Left hindlimb (tissue), 1 donor: ENCODE data around the gene SH3GL1.
A peak's percentile ranks its signal among the peaks of the same experiment; 100 is the strongest.

Source experiments
- DNase-seq: peaks from one replicate; pipeline ENCODE4 v3.0.0-alpha.2; 2018

Gene SH3GL1

GRCh38 chr19:4431808-4432674 lies 31.7 kb upstream of the SH3GL1 start:
- no peak for DNase-seq

GRCh38 chr19:4431296-4431695 lies 30.9 kb upstream of the SH3GL1 start:
- no peak for DNase-seq

- no peak for DNase-seq
Measured at GRCh38 chr19:4430760-4431159, 30.4 kb upstream of the SH3GL1 start.

- no peak for DNase-seq
Measured at GRCh38 chr19:4429771-4430171, 29.4 kb upstream of the SH3GL1 start.

GRCh38 chr19:4429256-4429655 lies 28.9 kb upstream of the SH3GL1 start:
- no peak for DNase-seq

GRCh38 chr19:4428326-4428975 lies 28.1 kb upstream of the SH3GL1 start:
- no peak for DNase-seq

GRCh38 chr19:4425537-4425936 lies 25.2 kb upstream of the SH3GL1 start:
- DNase-seq, result no peak

GRCh38 chr19:4423416-4424126 lies 23.2 kb upstream of the SH3GL1 start:
- no peak for DNase-seq

GRCh38 chr19:4416268-4416667 lies 15.9 kb upstream of the SH3GL1 start:
- no peak for DNase-seq

GRCh38 chr19:4415352-4415751 lies 15.0 kb upstream of the SH3GL1 start:
- no peak for DNase-seq

- no peak for DNase-seq
Measured at GRCh38 chr19:4414800-4415321, 14.5 kb upstream of the SH3GL1 start.

GRCh38 chr19:4414144-4414799 lies 13.9 kb upstream of the SH3GL1 start:
- DNase-seq, result no peak

GRCh38 chr19:4413588-4413987 lies 13.2 kb upstream of the SH3GL1 start:
- no peak for DNase-seq

GRCh38 chr19:4409123-4409933 lies 9.0 kb upstream of the SH3GL1 start:
- DNase-seq, result no peak

- DNase-seq, result no peak
Measured at GRCh38 chr19:4406626-4407025, 6.3 kb upstream of the SH3GL1 start.

- no peak for DNase-seq
Measured at GRCh38 chr19:4405977-4406376, 5.6 kb upstream of the SH3GL1 start.

GRCh38 chr19:4403005-4403761 lies 2.8 kb upstream of the SH3GL1 start:
- DNase-seq, result no peak

GRCh38 chr19:4402171-4403004 lies 2.0 kb upstream of the SH3GL1 start, which contains the start of gene CHAF1A:
TSS of gene CHAF1A (plus strand) at chr19:4402640. CDS start at chr19:4402763, 123 bp downstream.
- peak; percentile 99 for DNase-seq

- DNase-seq, result no peak
Measured at GRCh38 chr19:4401769-4402170, 1.4 kb upstream of the SH3GL1 start.

- no peak for DNase-seq
Measured at GRCh38 chr19:4399812-4400134, 574 bp downstream of the SH3GL1 start.
